Testis (tissue), 2 donors: ENCODE measurements around the gene SLC41A3.

Experiments used
- POLR2A ChIP-seq: fragments of 450-650 bp; IDR thresholded peaks from one replicate; pipeline ENCODE4 v1.6.1; 2017; ENCODE audit warnings: antibody characterized with exemption, mild to moderate bottlenecking, moderate library complexity
- TF ChIP-seq, protein P1 (sequence below), 3 experiments: fragments of 450-650 bp in 2 of 3; fragments of 200-600 bp in 1 of 3; sonication (generic) in 1 of 3; IDR thresholded peaks; one replicate each; pipeline ENCODE4 v1.5.1; 2016 to 2019; ENCODE audit warnings: antibody characterized with exemption in 3 of 3, mild to moderate bottlenecking in 2 of 3, moderate library complexity in 1 of 3

DNA sequence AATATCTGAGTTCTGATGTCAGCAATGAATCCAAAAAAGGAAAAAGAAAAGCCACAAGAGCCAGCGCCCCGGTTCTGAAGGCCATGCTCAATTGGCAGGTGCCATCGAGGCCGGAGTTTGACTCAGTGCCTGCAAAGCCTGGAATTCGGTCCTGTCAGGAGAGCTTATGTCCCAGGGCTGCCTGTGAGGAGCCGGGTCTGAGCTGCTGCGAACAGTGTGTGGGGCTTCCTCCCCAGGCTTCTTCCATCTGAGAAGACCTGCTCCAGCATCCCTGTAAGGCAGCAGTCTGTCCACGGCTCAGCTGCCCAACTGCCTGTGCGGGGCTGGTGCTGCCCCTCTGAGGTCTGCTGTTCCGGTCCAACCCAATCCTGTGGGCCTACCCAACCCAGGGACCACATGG is 68.8 kb downstream of the SLC41A3 start:
- TF ChIP-seq, protein P1, sequence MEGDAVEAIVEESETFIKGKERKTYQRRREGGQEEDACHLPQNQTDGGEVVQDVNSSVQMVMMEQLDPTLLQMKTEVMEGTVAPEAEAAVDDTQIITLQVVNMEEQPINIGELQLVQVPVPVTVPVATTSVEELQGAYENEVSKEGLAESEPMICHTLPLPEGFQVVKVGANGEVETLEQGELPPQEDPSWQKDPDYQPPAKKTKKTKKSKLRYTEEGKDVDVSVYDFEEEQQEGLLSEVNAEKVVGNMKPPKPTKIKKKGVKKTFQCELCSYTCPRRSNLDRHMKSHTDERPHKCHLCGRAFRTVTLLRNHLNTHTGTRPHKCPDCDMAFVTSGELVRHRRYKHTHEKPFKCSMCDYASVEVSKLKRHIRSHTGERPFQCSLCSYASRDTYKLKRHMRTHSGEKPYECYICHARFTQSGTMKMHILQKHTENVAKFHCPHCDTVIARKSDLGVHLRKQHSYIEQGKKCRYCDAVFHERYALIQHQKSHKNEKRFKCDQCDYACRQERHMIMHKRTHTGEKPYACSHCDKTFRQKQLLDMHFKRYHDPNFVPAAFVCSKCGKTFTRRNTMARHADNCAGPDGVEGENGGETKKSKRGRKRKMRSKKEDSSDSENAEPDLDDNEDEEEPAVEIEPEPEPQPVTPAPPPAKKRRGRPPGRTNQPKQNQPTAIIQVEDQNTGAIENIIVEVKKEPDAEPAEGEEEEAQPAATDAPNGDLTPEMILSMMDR (IDR thresholded peaks at IDR 0.05): no peak
- TF ChIP-seq POLR2A: no peak
